Upper lobe of right lung (tissue), 1 donor: ENCODE data around the gene ELN. TPM values are rescaled to one million over a fixed set of nuclear protein-coding genes. Genes with fewer than 3 reads are reported as not detected.

Experiments used
- ATAC-seq: fragments of 200-7000 bp; cut with Tn5 transposase; one replicate; pipeline ENCODE4 v1.9.1; 2020; ENCODE audit warnings: mild to moderate bottlenecking, moderate library complexity
- DNase-seq: peaks from one replicate; pipeline ENCODE4 v3.0.0-alpha.2; 2020
- H3K27ac ChIP-seq: fragments of 200-600 bp; one replicate; pipeline ENCODE4 v1.8.0; 2022
- H3K27me3 ChIP-seq: fragments of 200-600 bp; one replicate; pipeline ENCODE4 v1.8.0; 2022; ENCODE audit warnings: mild to moderate bottlenecking
- H3K36me3 ChIP-seq: fragments of 200-600 bp; one replicate; pipeline ENCODE4 v1.8.0; 2022
- H3K4me1 ChIP-seq: fragments of 200-600 bp; one replicate; pipeline ENCODE4 v1.8.0; 2022
- H3K4me3 ChIP-seq: fragments of 200-600 bp; one replicate; pipeline ENCODE4 v1.8.0; 2022; ENCODE audit warnings: mild to moderate bottlenecking
- H3K9me3 ChIP-seq: fragments of 200-600 bp; one replicate; pipeline ENCODE4 v1.8.0; 2022
- CTCF ChIP-seq: fragments of 200-600 bp; IDR thresholded peaks from one replicate; pipeline ENCODE4 v1.8.0; 2022; ENCODE audit warnings: antibody characterized with exemption
- intact Hi-C: fragments of 100-400 bp; cut with DNase I; formaldehyde crosslinking; loops from one replicate; pipeline ENCODE4 v1.11.0; 2022
- total RNA-seq: library from RNA; stranded (reverse); fragmentation: NEBNext Ultra II Directional; extraction: Animal tissue kit (Norgen Biotek cat#: 25700); gene quantifications from one replicate; pipeline ENCODE4 v1.2.1, GENCODE V29; 2021
- donor health status: DM: no; HTN: yes; CAD: no; lungs with severe emphysema.

ELN gene
- total RNA-seq, 1 donor from 2014 or later, result 231 TPM

GRCh38 chr7:74083117-74083876 lies 55.3 kb downstream of the ELN start, which contains the start of gene LIMK1:
Gene LIMK1, plus strand, starts transcription at chr7:74083804. Its CDS starts 187 bp downstream, at chr7:74083991.
- Histone ChIP-seq H3K36me3 (no peaks in the 10 kb centered on the region), H3K4me1 (peaks cover 16% of the 10 kb centered on the region), H3K4me3 (peak within 1 kb of the TSS; percentile 71), H3K27me3 (no peaks in the 10 kb centered on the region), H3K9me3 (no peaks in the 10 kb centered on the region), H3K27ac (peak within 1 kb of the TSS; percentile 24)
- ATAC-seq (peak; percentile 96), DNase-seq (peak; percentile 91)
- no peak for TF ChIP-seq CTCF
- intact Hi-C loops, result no loop called here

DNA sequence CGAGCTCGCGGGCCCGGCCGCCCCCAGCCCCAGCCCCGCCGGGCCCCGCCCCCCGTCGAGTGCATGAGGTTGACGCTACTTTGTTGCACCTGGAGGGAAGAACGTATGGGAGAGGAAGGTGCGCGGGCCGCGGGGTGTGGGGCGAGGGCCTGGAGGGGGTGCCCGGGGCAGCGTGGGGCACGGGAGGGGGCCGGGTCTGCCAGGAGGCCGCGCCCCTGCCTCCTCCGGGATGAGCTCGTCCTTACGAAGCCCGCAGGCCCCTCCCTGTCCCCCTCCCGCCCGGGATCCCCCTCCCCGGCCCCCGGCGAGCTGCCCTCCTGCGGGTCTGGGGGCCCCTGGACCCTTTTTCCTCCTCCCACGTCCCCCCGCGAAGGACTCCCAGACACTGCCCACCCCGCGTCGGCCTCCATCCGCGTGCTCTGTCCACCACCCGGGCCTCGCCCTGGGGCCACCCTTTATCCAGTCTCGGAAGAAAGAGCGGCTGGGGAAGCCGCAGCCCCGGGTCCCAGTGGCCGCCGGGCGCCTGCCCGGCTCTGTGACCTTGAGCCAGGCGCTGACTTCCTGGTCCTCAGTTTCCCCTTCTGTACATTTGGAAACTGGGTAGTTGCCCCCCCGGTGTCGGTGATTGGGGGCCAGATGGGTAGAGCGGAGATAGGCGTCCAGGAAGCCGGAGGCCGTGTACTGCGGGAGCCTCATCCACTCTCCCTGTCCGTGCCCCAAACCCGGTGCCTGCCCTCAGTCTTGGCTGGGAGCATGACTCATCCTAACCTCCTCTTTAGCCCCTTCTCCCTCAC lies 56.2 kb downstream of the ELN start:
- H3K4me1 ChIP-seq, result peaks cover 16% of the 10 kb centered on the region
- intact Hi-C loops, result no loop called here
- no peaks in the 10 kb centered on the region for H3K9me3 ChIP-seq
- H3K27me3 ChIP-seq, result no peaks in the 10 kb centered on the region
- no peak for TF ChIP-seq CTCF
- H3K27ac ChIP-seq, result peak overlapping the region; percentile 24
- no peaks in the 10 kb centered on the region for H3K36me3 ChIP-seq
- peak overlapping the region; percentile 71 for H3K4me3 ChIP-seq
- peak; percentile 83 for DNase-seq
- peak; percentile 42 for ATAC-seq

DNA sequence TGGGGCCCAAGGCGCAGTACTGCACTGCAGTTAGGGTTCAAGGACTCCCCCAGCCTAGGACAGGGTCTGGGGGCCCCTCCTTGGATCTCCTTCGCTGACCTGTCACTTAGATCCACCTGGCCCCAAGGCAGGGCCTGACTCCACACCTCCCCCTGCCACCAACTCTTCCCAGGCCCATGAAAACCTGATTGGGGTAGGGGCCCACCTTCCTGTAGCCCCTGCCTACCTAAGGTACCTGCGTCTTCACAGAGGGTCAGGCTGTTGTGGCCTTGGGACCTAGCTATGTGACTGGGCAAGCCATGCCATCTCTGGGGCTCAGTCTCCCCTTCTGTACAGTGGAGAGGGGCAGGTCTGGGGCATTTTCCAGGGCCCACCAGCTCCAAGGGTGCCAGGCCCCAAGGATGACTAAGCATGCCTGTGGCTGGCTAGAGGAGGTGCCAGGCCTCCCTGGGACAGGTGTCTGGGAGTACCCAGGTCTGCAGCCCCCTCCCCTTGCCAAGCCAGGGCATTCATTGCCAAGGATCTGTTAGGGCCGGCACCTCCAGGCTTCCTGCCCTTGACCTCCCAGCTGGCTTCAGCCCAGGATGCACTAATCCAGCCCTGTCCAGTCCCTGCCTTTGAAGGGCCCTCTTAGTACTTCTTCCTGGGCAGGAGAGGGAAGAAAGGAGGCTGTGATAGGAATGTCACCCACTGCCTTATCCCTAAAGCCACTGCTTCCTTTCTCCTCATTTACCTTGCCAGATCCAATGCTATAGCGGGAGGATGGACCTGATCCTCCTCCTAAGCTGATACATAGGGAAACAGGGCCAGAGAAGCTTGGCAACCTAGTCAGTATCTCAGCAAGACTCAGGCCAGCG lies 57.0 kb downstream of the ELN start:
- ATAC-seq (no peak), DNase-seq (no peak)
- no peak for TF ChIP-seq CTCF
- no peaks in the 10 kb centered on the region for H3K36me3 ChIP-seq
- H3K9me3 ChIP-seq, result no peaks in the 10 kb centered on the region
- H3K27ac ChIP-seq, result peak overlapping the region; percentile 24
- intact Hi-C loops, result no loop called here
- no peaks in the 10 kb centered on the region for H3K27me3 ChIP-seq
- peaks cover 16% of the 10 kb centered on the region for H3K4me1 ChIP-seq
- peak overlapping the region; percentile 71 for H3K4me3 ChIP-seq

DNA sequence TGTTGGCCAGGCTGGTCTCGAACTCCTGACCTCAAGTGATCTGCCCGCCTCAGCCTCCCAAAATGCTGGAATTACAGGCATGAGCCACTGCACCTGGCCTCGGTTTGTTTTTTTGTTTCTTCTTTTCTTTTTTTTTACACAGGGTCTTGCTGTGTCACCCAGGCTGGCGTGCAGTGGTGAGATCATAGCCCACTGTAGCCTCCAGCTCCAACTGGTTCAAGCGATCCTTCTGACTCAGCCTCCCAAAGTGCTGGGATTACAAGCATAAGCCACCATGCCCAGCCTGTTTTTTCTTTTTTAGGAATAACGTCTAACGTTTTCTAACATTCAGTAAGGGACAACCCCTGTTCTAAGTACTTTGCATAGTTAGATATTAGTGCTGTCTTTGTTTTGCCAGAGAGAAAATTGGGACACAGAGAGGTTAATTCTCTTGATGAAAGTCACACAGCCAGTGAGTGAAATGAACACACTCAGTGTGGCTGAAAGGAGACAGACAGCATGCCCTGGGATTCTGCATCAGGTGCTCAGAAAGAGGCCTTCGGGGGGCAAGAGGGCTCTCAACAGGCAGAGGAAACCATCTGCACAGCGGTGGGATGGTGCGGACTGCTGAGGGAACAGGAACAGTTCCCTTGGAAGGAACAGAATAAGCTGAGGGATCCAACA lies 59.9 kb downstream of the ELN start:
- Histone ChIP-seq H3K4me3 (no peak overlapping the region), H3K27ac (no peak overlapping the region), H3K27me3 (no peaks in the 10 kb centered on the region), H3K36me3 (no peaks in the 10 kb centered on the region), H3K4me1 (peaks cover 23% of the 10 kb centered on the region), H3K9me3 (no peaks in the 10 kb centered on the region)
- intact Hi-C loops, result no loop called here
- DNase-seq (no peak), ATAC-seq (no peak)
- no peak for TF ChIP-seq CTCF
